ENCODE measurements around the gene HEYL.

- TF ChIP-seq POLR2A (IDR thresholded peaks at IDR 0.05) (no peak), CTCF (IDR thresholded peaks at IDR 0.05) (no peak)
Measured at GRCh38 chr1:39613250-39613649, 26.2 kb downstream of the HEYL start.

All from tibial nerve (tissue), 3 donors.